HEK293 (cell line): Measurements from ENCODE around the gene STIM1.

ENCODE experiments used
- CTCF ChIA-PET: fragments of 350-600 bp; formaldehyde crosslinking; extraction: SDS; loops from one replicate; lab custom pipeline; 2021; ENCODE audit warnings: antibody characterized with exemption; lab: Yijun Ruan, JAX
- POLR2A ChIA-PET: fragments of 300-600 bp; formaldehyde crosslinking; extraction: SDS; loops from one replicate; lab custom pipeline; 2020; ENCODE audit warnings: antibody characterized with exemption, inconsistent platforms; lab: Yijun Ruan, JAX
- H3K27ac ChIP-seq: fragments of 200-500 bp; sonication (Bioruptor generic); 2 replicates; pipeline ENCODE4 v1.5.1; 2014; ENCODE audit warnings: low read depth, low read length, control low read depth, inconsistent platforms; ENCODE audit errors: extremely low read depth
- H3K36me3 ChIP-seq, 2 experiments: fragments of 200-500 bp in 1 of 2; sonication (Bioruptor generic) in 1 of 2; 1 replicate in 1 of 2; 2 replicates in 1 of 2; pipeline ENCODE4 v1.5.1; 2014 to 2017; ENCODE audit warnings: inconsistent platforms in 2 of 2, low read length in 2 of 2; ENCODE audit not compliant: control insufficient read depth in 2 of 2, insufficient read depth in 1 of 2
- H3K4me1 ChIP-seq: fragments of 200-500 bp; sonication (Bioruptor generic); 2 replicates; pipeline ENCODE4 v1.5.1; 2014; ENCODE audit warnings: mild to moderate bottlenecking, low read length, inconsistent platforms; ENCODE audit not compliant: control insufficient read depth, insufficient read depth
- H3K4me3 ChIP-seq: 2 replicates; pipeline ENCODE4 v1.5.1; 2011; ENCODE audit warnings: low read depth, mild to moderate bottlenecking, control low read depth, low read length, moderate library complexity
- H3K9me3 ChIP-seq: fragments of 200-500 bp; sonication (Bioruptor generic); 2 replicates; pipeline ENCODE4 v1.5.1; 2014; ENCODE audit warnings: low read depth, low read length, inconsistent platforms; ENCODE audit not compliant: control insufficient read depth, insufficient read depth
- EGR2 ChIP-seq: fragments of 450-650 bp; formaldehyde crosslinking; IDR thresholded peaks from 2 replicates; pipeline ENCODE4 v1.5.1; 2016; ENCODE audit warnings: low read depth, missing biosample characterization, missing genetic modification characterization
- HOXD13 ChIP-seq: sonication (generic); formaldehyde crosslinking; IDR thresholded peaks from 2 replicates; pipeline ENCODE4 v1.8.0; 2022; ENCODE audit warnings: missing genetic modification reagents, borderline replicate concordance
- KLF16 ChIP-seq: fragments of 450-650 bp; formaldehyde crosslinking; IDR thresholded peaks from 2 replicates; pipeline ENCODE4 v1.5.1; 2017; ENCODE audit warnings: missing biosample characterization, missing genetic modification characterization
- KLF8 ChIP-seq: fragments of 450-650 bp; formaldehyde crosslinking; IDR thresholded peaks from 2 replicates; pipeline ENCODE4 v1.5.1; 2016; ENCODE audit warnings: missing biosample characterization, missing genetic modification characterization
- KLF9 ChIP-seq: fragments of 450-650 bp; formaldehyde crosslinking; IDR thresholded peaks from 2 replicates; pipeline ENCODE4 v1.5.1; 2016; ENCODE audit warnings: missing biosample characterization, missing genetic modification characterization, low read depth
- RBAK ChIP-seq: fragments of 450-650 bp; formaldehyde crosslinking; IDR thresholded peaks from 2 replicates; pipeline ENCODE4 v1.5.1; 2016; ENCODE audit warnings: missing biosample characterization, missing genetic modification characterization
- ZBTB11 ChIP-seq: fragments of 450-650 bp; formaldehyde crosslinking; conservative IDR thresholded peaks from 2 replicates; pipeline ENCODE4 v1.5.1; 2016; ENCODE audit warnings: low read depth, missing biosample characterization, missing genetic modification characterization
- ZBTB17 ChIP-seq: fragments of 450-650 bp; formaldehyde crosslinking; IDR thresholded peaks from 2 replicates; pipeline ENCODE4 v1.5.1; 2016; ENCODE audit warnings: missing biosample characterization, missing genetic modification characterization
- ZEB2 ChIP-seq: fragments of 450-650 bp; formaldehyde crosslinking; IDR thresholded peaks from 2 replicates; pipeline ENCODE4 v1.5.1; 2016; ENCODE audit warnings: missing biosample characterization, missing genetic modification characterization
- ZNF214 ChIP-seq: fragments of 450-650 bp; formaldehyde crosslinking; IDR thresholded peaks from 2 replicates; pipeline ENCODE4 v1.5.1; 2017; ENCODE audit warnings: missing biosample characterization, mild to moderate bottlenecking, missing genetic modification characterization, borderline replicate concordance
- ZNF266 ChIP-seq: fragments of 450-650 bp; formaldehyde crosslinking; IDR thresholded peaks from 2 replicates; pipeline ENCODE4 v1.5.1; 2016; ENCODE audit warnings: missing biosample characterization, missing genetic modification characterization, low read depth
- ZNF335 ChIP-seq: fragments of 450-650 bp; formaldehyde crosslinking; conservative IDR thresholded peaks from 2 replicates; pipeline ENCODE4 v1.5.1; 2016; ENCODE audit warnings: missing biosample characterization, missing genetic modification characterization
- ZNF560 ChIP-seq: fragments of 450-650 bp; formaldehyde crosslinking; IDR thresholded peaks from 2 replicates; pipeline ENCODE4 v1.5.1; 2017; ENCODE audit warnings: missing biosample characterization, missing genetic modification characterization, borderline replicate concordance
- ZNF623 ChIP-seq: fragments of 450-650 bp; formaldehyde crosslinking; IDR thresholded peaks from 2 replicates; pipeline ENCODE4 v1.5.1; 2016; ENCODE audit warnings: missing biosample characterization, missing genetic modification characterization
- ZNF629 ChIP-seq: fragments of 450-650 bp; formaldehyde crosslinking; IDR thresholded peaks from 2 replicates; pipeline ENCODE4 v1.5.1; 2017; ENCODE audit warnings: missing biosample characterization, missing genetic modification characterization
- ZNF670 ChIP-seq: fragments of 450-650 bp; formaldehyde crosslinking; IDR thresholded peaks from 2 replicates; pipeline ENCODE4 v1.5.1; 2016; ENCODE audit warnings: missing biosample characterization, missing genetic modification characterization, low read depth
- ZNF692 ChIP-seq: fragments of 450-650 bp; formaldehyde crosslinking; IDR thresholded peaks from 2 replicates; pipeline ENCODE4 v1.5.1; 2016; ENCODE audit warnings: missing biosample characterization, missing genetic modification characterization
- ZNF747 ChIP-seq: fragments of 450-650 bp; formaldehyde crosslinking; IDR thresholded peaks from 2 replicates; pipeline ENCODE4 v1.5.1; 2016; ENCODE audit warnings: missing biosample characterization, missing genetic modification characterization
- TF ChIP-seq, protein P1 (sequence below): fragments of 450-650 bp; formaldehyde crosslinking; IDR thresholded peaks from 2 replicates; pipeline ENCODE4 v1.5.1; 2016; ENCODE audit warnings: missing biosample characterization, missing genetic modification characterization
- TF ChIP-seq, protein P2 (sequence below): fragments of 450-650 bp; formaldehyde crosslinking; IDR thresholded peaks from 2 replicates; pipeline ENCODE4 v1.5.1; 2016; ENCODE audit warnings: missing biosample characterization, missing genetic modification characterization

STIM1 gene

DNA sequence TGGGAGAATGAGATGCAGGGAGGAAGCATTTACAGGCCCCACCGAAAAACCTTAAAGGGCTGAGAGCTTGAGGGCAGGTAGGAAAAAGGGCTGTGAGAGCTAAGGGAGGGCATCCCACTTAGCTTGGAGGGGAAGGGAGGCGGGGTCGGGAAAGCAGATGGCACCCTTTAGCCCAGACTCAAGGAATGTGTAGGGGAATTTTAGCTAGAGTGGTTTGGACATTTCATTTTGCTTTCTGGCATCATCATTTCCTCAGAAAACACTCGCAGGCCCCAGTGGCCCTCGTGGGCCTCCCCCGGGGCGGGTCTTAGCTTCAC lies 846 bp upstream of the STIM1 start:
- H3K9me3 ChIP-seq, result no peaks in the 10 kb centered on the region
- H3K4me3 ChIP-seq, result no peak overlapping the region; the same call in 1 of the 2 replicates
- ChIA-PET CTCF (interaction anchor here (0.6 to 19.6 kb wide), 54 partner anchors 9 to 244 kb away, joined by 3 to 589 read pairs (median 5); partner anchors contain the start of genes PGAP2, RHOG and RRM1), POLR2A (interaction anchor here (0.5 to 2.6 kb wide), 17 partner anchors 11 to 242 kb away, joined by 3 to 45 read pairs (median 4); partner anchors contain the start of genes PGAP2 and RHOG)
- peak overlapping the region; percentile 1; the same call in 1 of the 2 replicates for H3K27ac ChIP-seq
- H3K4me1 ChIP-seq, result no peaks in the 10 kb centered on the region
- TF ChIP-seq, protein P1, sequence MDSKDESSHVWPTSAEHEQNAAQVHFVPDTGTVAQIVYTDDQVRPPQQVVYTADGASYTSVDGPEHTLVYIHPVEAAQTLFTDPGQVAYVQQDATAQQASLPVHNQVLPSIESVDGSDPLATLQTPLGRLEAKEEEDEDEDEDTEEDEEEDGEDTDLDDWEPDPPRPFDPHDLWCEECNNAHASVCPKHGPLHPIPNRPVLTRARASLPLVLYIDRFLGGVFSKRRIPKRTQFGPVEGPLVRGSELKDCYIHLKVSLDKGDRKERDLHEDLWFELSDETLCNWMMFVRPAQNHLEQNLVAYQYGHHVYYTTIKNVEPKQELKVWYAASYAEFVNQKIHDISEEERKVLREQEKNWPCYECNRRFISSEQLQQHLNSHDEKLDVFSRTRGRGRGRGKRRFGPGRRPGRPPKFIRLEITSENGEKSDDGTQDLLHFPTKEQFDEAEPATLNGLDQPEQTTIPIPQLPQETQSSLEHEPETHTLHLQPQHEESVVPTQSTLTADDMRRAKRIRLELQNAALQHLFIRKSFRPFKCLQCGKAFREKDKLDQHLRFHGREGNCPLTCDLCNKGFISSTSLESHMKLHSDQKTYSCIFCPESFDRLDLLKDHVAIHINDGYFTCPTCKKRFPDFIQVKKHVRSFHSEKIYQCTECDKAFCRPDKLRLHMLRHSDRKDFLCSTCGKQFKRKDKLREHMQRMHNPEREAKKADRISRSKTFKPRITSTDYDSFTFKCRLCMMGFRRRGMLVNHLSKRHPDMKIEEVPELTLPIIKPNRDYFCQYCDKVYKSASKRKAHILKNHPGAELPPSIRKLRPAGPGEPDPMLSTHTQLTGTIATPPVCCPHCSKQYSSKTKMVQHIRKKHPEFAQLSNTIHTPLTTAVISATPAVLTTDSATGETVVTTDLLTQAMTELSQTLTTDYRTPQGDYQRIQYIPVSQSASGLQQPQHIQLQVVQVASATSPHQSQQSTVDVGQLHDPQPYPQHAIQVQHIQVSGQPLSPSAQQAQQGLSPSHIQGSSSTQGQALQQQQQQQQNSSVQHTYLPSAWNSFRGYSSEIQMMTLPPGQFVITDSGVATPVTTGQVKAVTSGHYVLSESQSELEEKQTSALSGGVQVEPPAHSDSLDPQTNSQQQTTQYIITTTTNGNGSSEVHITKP (tag by site-specific recombination), result peak; percentile 99
- TF ChIP-seq ZEB2 (tag by site-specific recombination) (no peak), ZNF560 (no peak), ZNF266 (no peak), ZNF335 (tag by site-specific recombination) (peak; percentile 58; the same call in 1 of the 2 replicates), ZNF692 (tag by site-specific recombination) (peak; percentile 18; the same call in 1 of the 2 replicates), KLF9 (0 out of 2 replicates have a peak, but pooled peaks have one; percentile 53), ZNF747 (tag by site-specific recombination) (no peak), RBAK (tag by site-specific recombination) (no peak), ZNF670 (no peak), ZNF214 (tag by site-specific recombination) (no peak), ZNF623 (tag by site-specific recombination) (no peak)
- TF ChIP-seq, protein P2, sequence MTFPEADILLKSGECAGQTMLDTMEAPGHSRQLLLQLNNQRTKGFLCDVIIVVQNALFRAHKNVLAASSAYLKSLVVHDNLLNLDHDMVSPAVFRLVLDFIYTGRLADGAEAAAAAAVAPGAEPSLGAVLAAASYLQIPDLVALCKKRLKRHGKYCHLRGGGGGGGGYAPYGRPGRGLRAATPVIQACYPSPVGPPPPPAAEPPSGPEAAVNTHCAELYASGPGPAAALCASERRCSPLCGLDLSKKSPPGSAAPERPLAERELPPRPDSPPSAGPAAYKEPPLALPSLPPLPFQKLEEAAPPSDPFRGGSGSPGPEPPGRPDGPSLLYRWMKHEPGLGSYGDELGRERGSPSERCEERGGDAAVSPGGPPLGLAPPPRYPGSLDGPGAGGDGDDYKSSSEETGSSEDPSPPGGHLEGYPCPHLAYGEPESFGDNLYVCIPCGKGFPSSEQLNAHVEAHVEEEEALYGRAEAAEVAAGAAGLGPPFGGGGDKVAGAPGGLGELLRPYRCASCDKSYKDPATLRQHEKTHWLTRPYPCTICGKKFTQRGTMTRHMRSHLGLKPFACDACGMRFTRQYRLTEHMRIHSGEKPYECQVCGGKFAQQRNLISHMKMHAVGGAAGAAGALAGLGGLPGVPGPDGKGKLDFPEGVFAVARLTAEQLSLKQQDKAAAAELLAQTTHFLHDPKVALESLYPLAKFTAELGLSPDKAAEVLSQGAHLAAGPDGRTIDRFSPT (tag by site-specific recombination), result no peak
- no peaks in the 10 kb centered on the region for H3K36me3 ChIP-seq

DNA sequence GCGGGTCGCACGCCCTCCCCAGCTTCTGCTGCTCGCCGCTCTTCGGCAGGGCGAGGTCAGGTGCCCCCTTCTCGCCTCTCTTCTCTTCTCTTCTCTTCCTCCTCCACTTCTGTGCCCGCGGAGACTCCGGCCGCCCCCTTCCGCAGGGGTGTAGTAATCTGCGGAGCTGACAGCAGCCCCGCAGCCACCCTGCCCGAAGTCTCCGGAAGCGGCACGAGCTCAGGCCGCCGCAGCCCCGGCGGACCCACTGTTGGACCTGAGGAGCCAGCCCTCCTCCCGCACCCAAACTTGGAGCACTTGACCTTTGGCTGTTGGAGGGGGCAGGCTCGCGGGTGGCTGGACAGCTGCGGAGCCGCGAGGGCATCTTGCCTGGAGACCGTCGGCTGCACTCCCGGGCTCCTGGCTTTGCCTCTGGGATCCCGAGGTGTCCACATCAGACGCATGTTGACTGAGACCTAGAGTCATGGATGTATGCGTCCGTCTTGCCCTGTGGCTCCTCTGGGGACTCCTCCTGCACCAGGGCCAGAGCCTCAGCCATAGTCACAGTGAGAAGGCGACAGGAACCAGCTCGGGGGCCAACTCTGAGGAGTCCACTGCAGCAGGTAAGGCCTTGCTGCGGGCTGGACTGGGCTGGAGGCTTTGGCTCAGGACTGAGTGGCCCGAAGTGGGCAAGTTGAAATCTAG lies 486 bp downstream of the STIM1 start:
- Histone ChIP-seq H3K4me1 (no peaks in the 10 kb centered on the region), H3K9me3 (no peaks in the 10 kb centered on the region), H3K27ac (peak overlapping the region; percentile 44; the same call in 1 of the 2 replicates), H3K36me3 (no peaks in the 10 kb centered on the region), H3K4me3 (peak overlapping the region; percentile 87)
- CTCF ChIA-PET, result interaction anchor here (0.8 to 19.6 kb wide), 21 partner anchors 9 to 214 kb away, joined by 3 to 589 read pairs (median 7); partner anchors contain the start of genes PGAP2 and RHOG
- POLR2A ChIA-PET, result interaction anchor here (0.6 to 2.6 kb wide), 11 partner anchors 10 to 217 kb away, joined by 3 to 45 read pairs (median 4); partner anchors contain the start of gene RHOG
- TF ChIP-seq KLF8, result no peak
- no peak for TF ChIP-seq ZNF629 (tag by site-specific recombination)
- TF ChIP-seq ZBTB11, result 0 out of 2 replicates have a peak, but pooled peaks have one; percentile 12
- peak; percentile 32; the same call in 1 of the 2 replicates for TF ChIP-seq EGR2 (tag by site-specific recombination)
- TF ChIP-seq ZNF266, result no peak
- peak; percentile 75 for TF ChIP-seq ZBTB17 (tag by site-specific recombination)
- TF ChIP-seq, protein P2 (tag by site-specific recombination), result 0 out of 2 replicates have a peak, but pooled peaks have one; percentile 43
- 0 out of 2 replicates have a peak, but pooled peaks have one; percentile 33 for TF ChIP-seq HOXD13 (CRISPR knock-in tag)
- TF ChIP-seq KLF16 (tag by site-specific recombination), result 0 out of 2 replicates have a peak, but pooled peaks have one; percentile 31
